Activated CD4-positive, alpha-beta T cell treated with anti-CD3 and anti-CD28 coated beads for 1 hour (primary cell): ENCODE data around the gene ADGRG2.

Experiments used
- DNase-seq: peaks from one replicate; pipeline ENCODE4 v3.0.0-alpha.2; 2020

ADGRG2 gene

DNA sequence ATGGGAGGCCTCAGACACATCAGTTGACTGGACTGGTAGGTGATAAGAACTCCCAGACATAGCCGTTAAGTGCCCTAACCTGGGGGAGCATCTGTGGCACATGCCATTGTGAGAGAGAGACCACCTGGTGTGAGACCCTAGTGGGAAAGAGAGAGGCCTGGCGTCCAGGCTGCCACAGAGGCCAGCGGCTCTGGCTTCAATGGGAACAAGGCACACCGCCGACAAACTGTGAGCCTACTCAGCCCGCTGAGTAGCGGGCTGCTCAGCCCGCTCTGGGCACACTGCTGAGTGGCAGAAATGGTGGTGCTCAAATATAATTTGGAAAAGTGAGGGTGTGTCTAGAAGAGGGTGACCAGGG is 172.3 kb downstream of the ADGRG2 start:
- no peak for DNase-seq

- DNase-seq, result no peak
Measured at GRCh38 chrX:18949291-18949943, 172.9 kb downstream of the ADGRG2 start.

GRCh38 chrX:18946611-18947010 is 175.7 kb downstream of the ADGRG2 start:
- no peak for DNase-seq

DNA sequence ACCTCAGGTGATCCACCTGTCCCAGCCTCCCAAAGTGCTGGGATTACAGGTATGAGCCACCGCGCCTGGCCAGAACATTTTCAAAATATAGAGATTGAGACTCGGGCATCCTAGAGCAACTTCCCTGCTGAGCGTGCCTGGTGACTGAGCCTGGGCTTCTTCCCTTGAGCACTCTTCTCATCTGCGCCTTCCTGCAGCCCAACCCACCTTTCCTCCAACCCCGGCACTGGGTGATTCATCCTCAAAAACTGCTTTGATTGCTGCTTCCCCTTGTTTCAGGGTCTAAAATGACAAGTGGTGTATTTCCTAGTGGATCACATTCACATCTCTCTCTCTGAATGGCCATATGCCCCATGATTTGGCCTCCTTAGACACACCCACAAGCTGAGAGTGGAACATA is 176.1 kb downstream of the ADGRG2 start:
- no peak for DNase-seq

GRCh38 chrX:18945483-18945882 is 176.8 kb downstream of the ADGRG2 start:
- no peak for DNase-seq

DNA sequence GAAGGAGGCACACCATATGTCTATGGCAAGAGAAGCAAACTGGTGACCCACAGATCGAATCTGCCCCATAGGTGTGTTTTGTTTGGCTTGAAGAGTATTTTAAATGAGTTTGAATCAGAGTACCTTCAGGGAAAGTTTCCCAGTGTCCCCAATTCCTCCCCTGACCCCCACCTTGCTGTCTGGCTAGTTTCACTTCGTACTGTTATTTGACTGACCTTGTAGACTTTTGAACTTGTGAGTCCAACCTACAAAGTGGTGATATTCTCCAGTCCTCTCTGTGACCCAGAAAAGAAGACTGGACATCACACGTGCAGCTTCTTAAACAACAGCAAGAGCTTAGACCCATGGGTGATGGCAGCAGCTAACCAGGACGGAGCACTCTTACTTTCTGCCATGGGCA is 177.8 kb downstream of the ADGRG2 start:
- no peak for DNase-seq

DNA sequence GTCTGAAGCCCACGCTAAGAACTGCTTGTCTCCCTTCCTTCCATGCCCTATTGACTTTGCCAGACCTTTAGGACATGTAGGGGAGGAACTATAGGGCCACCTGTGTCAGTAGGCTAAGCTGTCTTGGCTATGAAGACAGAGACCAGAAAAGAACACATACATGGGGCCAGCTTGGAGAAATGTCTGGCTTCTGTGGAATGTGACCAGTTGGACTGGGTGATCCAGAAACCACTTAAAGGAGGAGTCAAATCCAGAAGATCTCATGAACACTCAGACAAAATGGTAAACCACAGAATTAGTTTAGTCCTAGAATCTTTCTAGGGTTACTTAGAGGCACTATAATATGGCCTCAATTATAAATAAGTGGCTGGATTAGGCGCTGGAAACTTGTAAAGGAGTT is 180.4 kb downstream of the ADGRG2 start:
- DNase-seq, result no peak
